Measurements from ENCODE around the gene LDAH. TPM values are rescaled to one million over a fixed set of nuclear protein-coding genes. Genes with fewer than 3 reads are reported as not detected.

The LDAH gene
- total RNA-seq, 1 experiment from 2014 or later: 15.2 TPM

DNA sequence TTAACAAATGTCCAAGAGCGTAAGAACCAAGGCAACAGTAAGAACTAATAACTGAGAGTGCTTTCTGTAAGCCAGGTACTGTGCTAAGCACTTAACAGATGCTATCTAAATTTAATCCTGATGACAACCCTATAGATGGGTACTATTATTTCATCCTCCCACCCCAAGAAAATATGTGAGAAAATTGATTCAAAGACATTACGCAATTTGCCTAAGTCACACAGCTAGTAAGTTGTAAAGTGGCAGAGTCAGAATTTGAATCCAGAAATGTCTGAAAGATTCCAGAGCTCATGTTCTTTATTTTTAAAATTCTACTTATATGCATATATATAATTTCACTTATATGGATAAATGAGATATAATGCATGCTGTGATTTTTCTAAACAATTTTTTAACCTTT, 10.1 kb downstream of the LDAH start:
- no peak overlapping the region for H3K9ac ChIP-seq (ENCODE audit: extremely low read depth, insufficient read length, low read length)
- DNase-seq: no peak
- Mint-ChIP-seq H3K4me1 (no peaks in the 10 kb centered on the region), H3K4me3 (no peak overlapping the region), H3K27ac (no peak overlapping the region), H3K36me3 (ENCODE audit: insufficient read depth in 1 of 3, low read depth in 3 of 3) (no peaks in the 10 kb centered on the region), H3K27me3 (ENCODE audit: low read depth) (no peaks in the 10 kb centered on the region), H3K9me3 (no peaks in the 10 kb centered on the region)
- no peak overlapping the region for H3K18ac ChIP-seq (ENCODE audit: insufficient read length, low read depth, low read length)
- H3K9me3 ChIP-seq (ENCODE audit: control insufficient read depth, low read depth, low read length): no peaks in the 10 kb centered on the region
- H2BK15ac ChIP-seq (ENCODE audit: low read depth, low read length): no peak overlapping the region
- no peaks in the 10 kb centered on the region for H3K27me3 ChIP-seq (ENCODE audit: insufficient read depth, low read length)
- H3K27ac ChIP-seq (ENCODE audit: insufficient read length, low read depth, low read length): no peak overlapping the region
- no peak overlapping the region for H2AK5ac ChIP-seq (ENCODE audit: insufficient read length, low read length)
- H3T11ph ChIP-seq (ENCODE audit: low read length): no peak overlapping the region
- TF ChIP-seq, protein P1, sequence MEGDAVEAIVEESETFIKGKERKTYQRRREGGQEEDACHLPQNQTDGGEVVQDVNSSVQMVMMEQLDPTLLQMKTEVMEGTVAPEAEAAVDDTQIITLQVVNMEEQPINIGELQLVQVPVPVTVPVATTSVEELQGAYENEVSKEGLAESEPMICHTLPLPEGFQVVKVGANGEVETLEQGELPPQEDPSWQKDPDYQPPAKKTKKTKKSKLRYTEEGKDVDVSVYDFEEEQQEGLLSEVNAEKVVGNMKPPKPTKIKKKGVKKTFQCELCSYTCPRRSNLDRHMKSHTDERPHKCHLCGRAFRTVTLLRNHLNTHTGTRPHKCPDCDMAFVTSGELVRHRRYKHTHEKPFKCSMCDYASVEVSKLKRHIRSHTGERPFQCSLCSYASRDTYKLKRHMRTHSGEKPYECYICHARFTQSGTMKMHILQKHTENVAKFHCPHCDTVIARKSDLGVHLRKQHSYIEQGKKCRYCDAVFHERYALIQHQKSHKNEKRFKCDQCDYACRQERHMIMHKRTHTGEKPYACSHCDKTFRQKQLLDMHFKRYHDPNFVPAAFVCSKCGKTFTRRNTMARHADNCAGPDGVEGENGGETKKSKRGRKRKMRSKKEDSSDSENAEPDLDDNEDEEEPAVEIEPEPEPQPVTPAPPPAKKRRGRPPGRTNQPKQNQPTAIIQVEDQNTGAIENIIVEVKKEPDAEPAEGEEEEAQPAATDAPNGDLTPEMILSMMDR (conservative IDR thresholded peaks at IDR 0.05): no peak
- no peak overlapping the region for H3K23ac ChIP-seq (ENCODE audit: insufficient read length, low read depth, low read length)
- no peak overlapping the region for H4K91ac ChIP-seq (ENCODE audit: insufficient read length, low read depth, low read length)
- no peaks in the 10 kb centered on the region for H3K23me2 ChIP-seq (ENCODE audit: insufficient read length, low read depth, low read length, poor library complexity, severe bottlenecking)
- H4K20me1 ChIP-seq (ENCODE audit: control insufficient read depth, insufficient read depth, insufficient read length): no peaks in the 10 kb centered on the region
- no peak overlapping the region for H2BK5ac ChIP-seq (ENCODE audit: insufficient read length, low read length)
- no peak overlapping the region for H4K8ac ChIP-seq (replicated peaks; ENCODE audit: insufficient read length, low read depth, low read length)
- no peak overlapping the region for H2BK12ac ChIP-seq (ENCODE audit: insufficient read length, low read depth, low read length)
- H3K56ac ChIP-seq (ENCODE audit: insufficient read length, low read depth, low read length): no peak overlapping the region
- H3K79me2 ChIP-seq (ENCODE audit: insufficient read depth, low read length): peaks cover 4% of the 10 kb centered on the region; the same call in 1 of the 2 replicates
- H2AFZ ChIP-seq (ENCODE audit: low read length): no peak overlapping the region
- H3K79me1 ChIP-seq (ENCODE audit: insufficient read depth, low read depth, low read length, poor library complexity, severe bottlenecking): peaks cover under 1% of the 10 kb centered on the region
- H4K5ac ChIP-seq (ENCODE audit: insufficient read length, low read depth, low read length): no peak overlapping the region
- WGBS (ENCODE audit: extremely low coverage, insufficient read length, low lambda C conversion rate): no CpG with 5 or more reads among the region's 2 CpGs
- H3K4ac ChIP-seq (ENCODE audit: low read depth, low read length): no peak overlapping the region
- H3K4me1 ChIP-seq (ENCODE audit: insufficient read depth, low read length): no peaks in the 10 kb centered on the region
- no peak overlapping the region for H3K14ac ChIP-seq (ENCODE audit: insufficient read depth, low read length)
- H2BK20ac ChIP-seq (ENCODE audit: low read depth, low read length, poor library complexity, severe bottlenecking): no peak overlapping the region
- H3K4me2 ChIP-seq (ENCODE audit: insufficient read depth, insufficient read length, low read length): no peak overlapping the region
- H2BK120ac ChIP-seq (ENCODE audit: low read depth, low read length, poor library complexity, severe bottlenecking): no peak overlapping the region
